Trophoblast cell (in vitro differentiated cells and primary cell): ENCODE results near the gene ZNF212.

Source experiments
- DNase-seq, 2 donors: peaks; one replicate each; pipeline ENCODE4 v3.0.0-alpha.2; 2016
- H2AFZ ChIP-seq: 2 replicates; pipeline ENCODE4 v1.6.1; 2013; ENCODE audit warnings: low read length, moderate library complexity, mild to moderate bottlenecking; ENCODE audit not compliant: insufficient read depth, poor library complexity
- H2AK5ac ChIP-seq: 2 replicates; pipeline ENCODE4 v1.6.1; 2013; ENCODE audit warnings: mild to moderate bottlenecking, low read length
- H2BK120ac ChIP-seq: 2 replicates; pipeline ENCODE4 v1.6.1; 2013; ENCODE audit warnings: low read length, mild to moderate bottlenecking, moderate library complexity; ENCODE audit not compliant: insufficient read depth, poor library complexity
- H2BK12ac ChIP-seq: 2 replicates; pipeline ENCODE4 v1.6.1; 2013; ENCODE audit warnings: mild to moderate bottlenecking, low read length, moderate library complexity
- H2BK5ac ChIP-seq: 2 replicates; pipeline ENCODE4 v1.6.1; 2013; ENCODE audit warnings: low read length, low read depth, moderate library complexity, mild to moderate bottlenecking; ENCODE audit not compliant: poor library complexity
- H3K14ac ChIP-seq: 2 replicates; pipeline ENCODE4 v1.6.1; 2013; ENCODE audit warnings: mild to moderate bottlenecking, low read length
- H3K18ac ChIP-seq: 2 replicates; pipeline ENCODE4 v1.6.1; 2013; ENCODE audit warnings: mild to moderate bottlenecking, low read length
- H3K23ac ChIP-seq: 2 replicates; pipeline ENCODE4 v1.6.1; 2013; ENCODE audit warnings: low read length
- H3K27ac ChIP-seq: 2 replicates; pipeline ENCODE4 v1.5.1; 2013; ENCODE audit warnings: low read depth, mild to moderate bottlenecking, inconsistent platforms, low read length, moderate library complexity
- H3K27me3 ChIP-seq: 2 replicates; pipeline ENCODE4 v1.6.1; 2013; ENCODE audit warnings: inconsistent platforms, mild to moderate bottlenecking, low read length, moderate library complexity; ENCODE audit not compliant: insufficient read depth
- H3K36me3 ChIP-seq, 2 experiments: 1 replicate in 1 of 2; 2 replicates in 1 of 2; pipeline ENCODE4 v1.6.1; 2013; ENCODE audit warnings: low read length in 2 of 2, mild to moderate bottlenecking in 2 of 2, moderate library complexity in 1 of 2; ENCODE audit not compliant: insufficient read depth in 2 of 2, control insufficient read depth in 1 of 2
- H3K4ac ChIP-seq: 2 replicates; pipeline ENCODE4 v1.6.1; 2013; ENCODE audit warnings: low read depth, mild to moderate bottlenecking, low read length, moderate library complexity
- H3K4me1 ChIP-seq, 2 experiments: 1 replicate in 1 of 2; 2 replicates in 1 of 2; pipeline ENCODE4 v1.6.1; 2013; ENCODE audit warnings: low read length in 2 of 2, mild to moderate bottlenecking in 2 of 2, moderate library complexity in 1 of 2; ENCODE audit not compliant: insufficient read depth in 2 of 2, control insufficient read depth in 1 of 2
- H3K4me2 ChIP-seq: 2 replicates; pipeline ENCODE4 v1.6.1; 2013; ENCODE audit warnings: inconsistent platforms, mild to moderate bottlenecking, low read length, moderate library complexity
- H3K4me3 ChIP-seq: 2 replicates; pipeline ENCODE4 v1.5.1; 2013; ENCODE audit warnings: mild to moderate bottlenecking, low read depth, low read length, inconsistent platforms
- H3K79me1 ChIP-seq: one replicate; pipeline ENCODE4 v1.6.1; 2013; ENCODE audit warnings: low read length
- H3K79me2 ChIP-seq: 2 replicates; pipeline ENCODE4 v1.6.1; 2013; ENCODE audit warnings: low read length, mild to moderate bottlenecking; ENCODE audit not compliant: control insufficient read depth, insufficient read depth, poor library complexity
- H3K9ac ChIP-seq: 2 replicates; pipeline ENCODE4 v1.6.1; 2013; ENCODE audit warnings: mild to moderate bottlenecking, low read length
- H3K9me3 ChIP-seq: 2 replicates; pipeline ENCODE4 v1.6.1; 2013; ENCODE audit warnings: low read depth, mild to moderate bottlenecking, control low read depth, inconsistent platforms, low read length; ENCODE audit not compliant: insufficient read depth
- H4K12ac ChIP-seq: 2 replicates; pipeline ENCODE4 v1.6.1; 2013; ENCODE audit warnings: low read depth, mild to moderate bottlenecking, low read length, moderate library complexity
- H4K8ac ChIP-seq: 2 replicates; pipeline ENCODE4 v1.6.1; 2013; ENCODE audit warnings: low read depth, mild to moderate bottlenecking, low read length, moderate library complexity
- H4K91ac ChIP-seq: one replicate; pipeline ENCODE4 v1.6.1; 2013; ENCODE audit warnings: low read depth, mild to moderate bottlenecking, low read length, moderate library complexity
- WGBS: extraction: QIAGEN DNeasy Blood & Tissue Kit; methylation state at CpG from one replicate; pipeline ENCODE4 v1.1.7; 2013; ENCODE audit warnings: missing lambda C conversion rate; ENCODE audit not compliant: insufficient read length, insufficient coverage; ENCODE audit errors: extremely low coverage; 5-methylcytosine and 5-hydroxymethylcytosine counted together

The ZNF212 gene

GRCh38 chr7:149296368-149296767 lies 56.9 kb downstream of the ZNF212 start:
- H3K14ac ChIP-seq, result no peak overlapping the region
- no peak overlapping the region for H2BK5ac ChIP-seq
- no peak overlapping the region for H3K4me3 ChIP-seq
- H3K79me2 ChIP-seq, result no peaks in the 10 kb centered on the region
- no peak overlapping the region for H4K91ac ChIP-seq
- no peak overlapping the region for H3K4me2 ChIP-seq
- H2BK120ac ChIP-seq, result no peak overlapping the region
- no peak overlapping the region for H4K12ac ChIP-seq
- H2AFZ ChIP-seq, result no peak overlapping the region
- no peak overlapping the region for H3K23ac ChIP-seq
- H2BK12ac ChIP-seq, result no peak overlapping the region
- H3K27ac ChIP-seq, result no peak overlapping the region
- DNase-seq, result no peak
- H3K27me3 ChIP-seq, result no peaks in the 10 kb centered on the region
- H3K9me3 ChIP-seq, result peaks cover 5% of the 10 kb centered on the region
- H3K36me3 ChIP-seq, result peaks cover 2 to 4% of the 10 kb centered on the region in 2 experiments
- no peak overlapping the region for H3K18ac ChIP-seq
- H4K8ac ChIP-seq, result no peak overlapping the region
- no CpG with 5 or more reads among the region's 4 CpGs for WGBS
- no peak overlapping the region for H2AK5ac ChIP-seq
- H3K4ac ChIP-seq, result no peak overlapping the region
- no peaks in the 10 kb centered on the region for H3K4me1 ChIP-seq
- H3K9ac ChIP-seq, result no peak overlapping the region
- no peaks in the 10 kb centered on the region for H3K79me1 ChIP-seq

GRCh38 chr7:149297034-149297755 lies 57.7 kb downstream of the ZNF212 start:
- no peak overlapping the region for H3K4ac ChIP-seq
- no peak overlapping the region for H3K18ac ChIP-seq
- no peaks in the 10 kb centered on the region for H3K79me1 ChIP-seq
- H3K27ac ChIP-seq, result no peak overlapping the region
- H3K9ac ChIP-seq, result no peak overlapping the region
- H2AFZ ChIP-seq, result no peak overlapping the region
- H3K9me3 ChIP-seq, result peaks cover 5% of the 10 kb centered on the region
- H3K4me2 ChIP-seq, result no peak overlapping the region
- H4K8ac ChIP-seq, result no peak overlapping the region
- H4K91ac ChIP-seq, result no peak overlapping the region
- no peak overlapping the region for H3K14ac ChIP-seq
- H3K79me2 ChIP-seq, result no peaks in the 10 kb centered on the region
- H2BK5ac ChIP-seq, result no peak overlapping the region
- H3K4me3 ChIP-seq, result no peak overlapping the region
- WGBS, result no CpG with 5 or more reads among the region's 5 CpGs
- no peak overlapping the region for H2BK12ac ChIP-seq
- H2BK120ac ChIP-seq, result no peak overlapping the region
- H3K36me3 ChIP-seq, result peaks cover 2 to 4% of the 10 kb centered on the region in 2 experiments
- no peak overlapping the region for H3K23ac ChIP-seq
- no peaks in the 10 kb centered on the region for H3K4me1 ChIP-seq
- H2AK5ac ChIP-seq, result no peak overlapping the region
- no peak overlapping the region for H4K12ac ChIP-seq
- H3K27me3 ChIP-seq, result no peaks in the 10 kb centered on the region
- DNase-seq, result no peak

GRCh38 chr7:149300620-149301285 lies 61.3 kb downstream of the ZNF212 start:
- Histone ChIP-seq H3K9me3 (peaks cover 5% of the 10 kb centered on the region), H2BK12ac (no peak overlapping the region), H3K9ac (no peak overlapping the region), H4K12ac (no peak overlapping the region), H2AK5ac (no peak overlapping the region), H2BK120ac (no peak overlapping the region), H2AFZ (no peak overlapping the region), H3K14ac (no peak overlapping the region), H3K4me1 (no peaks in the 10 kb centered on the region), H3K36me3 (no peaks in the 10 kb centered on the region), H3K4me2 (no peak overlapping the region), H3K79me2 (no peaks in the 10 kb centered on the region), H3K27me3 (no peaks in the 10 kb centered on the region), H3K23ac (no peak overlapping the region), H4K8ac (no peak overlapping the region), H2BK5ac (no peak overlapping the region), H3K4me3 (no peak overlapping the region), H4K91ac (no peak overlapping the region), H3K27ac (no peak overlapping the region), H3K18ac (no peak overlapping the region), H3K79me1 (no peaks in the 10 kb centered on the region), H3K4ac (no peak overlapping the region)
- no CpG with 5 or more reads among the region's 8 CpGs for WGBS
- DNase-seq, result no peak

DNA sequence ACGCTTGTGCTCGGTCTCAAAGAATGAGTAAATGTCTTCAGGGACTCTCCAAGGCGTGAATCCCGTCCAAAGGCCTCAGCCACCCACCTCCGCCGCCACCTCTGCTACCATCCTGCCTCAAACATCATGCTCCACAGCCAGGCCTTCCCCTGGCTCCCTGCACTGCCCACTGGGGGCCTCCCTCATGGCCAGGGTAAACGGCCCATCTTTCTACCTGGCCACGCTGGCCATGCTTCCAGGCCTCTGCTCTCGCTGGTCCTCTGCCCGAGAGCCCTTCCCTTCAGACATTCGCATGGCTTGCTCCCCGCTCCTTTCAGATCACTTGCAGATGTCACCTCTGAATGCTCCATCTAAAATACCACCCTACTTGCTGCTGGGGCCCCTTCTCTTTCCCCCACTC lies 62.8 kb downstream of the ZNF212 start:
- H2BK5ac ChIP-seq, result no peak overlapping the region
- no peak overlapping the region for H2AFZ ChIP-seq
- WGBS, result no CpG with 5 or more reads among the region's 12 CpGs

More for the DNA sequence above, 62.8 kb downstream of the ZNF212 start:
- H3K9me3 ChIP-seq, result peaks cover 5% of the 10 kb centered on the region
- no peaks in the 10 kb centered on the region for H3K27me3 ChIP-seq
- H3K4me2 ChIP-seq, result no peak overlapping the region
- no peak overlapping the region for H3K4me3 ChIP-seq
- no peak overlapping the region for H2BK12ac ChIP-seq
- H3K79me2 ChIP-seq, result no peaks in the 10 kb centered on the region
- H4K91ac ChIP-seq, result no peak overlapping the region
- no peak overlapping the region for H4K8ac ChIP-seq
- no peak overlapping the region for H3K23ac ChIP-seq
- no peaks in the 10 kb centered on the region for H3K4me1 ChIP-seq
- no peak overlapping the region for H3K4ac ChIP-seq
- H3K36me3 ChIP-seq, result no peaks in the 10 kb centered on the region
- no peak overlapping the region for H3K9ac ChIP-seq
- no peak for DNase-seq
- no peaks in the 10 kb centered on the region for H3K79me1 ChIP-seq
- no peak overlapping the region for H3K27ac ChIP-seq
- H2BK120ac ChIP-seq, result no peak overlapping the region
- H3K18ac ChIP-seq, result no peak overlapping the region
- H3K14ac ChIP-seq, result no peak overlapping the region
- H2AK5ac ChIP-seq, result no peak overlapping the region
- H4K12ac ChIP-seq, result no peak overlapping the region
